ENCODE results near the gene YDJC. TPM values are rescaled to one million over a fixed set of nuclear protein-coding genes. Genes with fewer than 3 reads are reported as not detected.

Gene YDJC
- total and polyA plus RNA-seq, 2 of the 13 experiments (the other 11 are each of a cell fraction or from before 2014, with no cell fraction given): 15.3 to 32.0 TPM

DNA sequence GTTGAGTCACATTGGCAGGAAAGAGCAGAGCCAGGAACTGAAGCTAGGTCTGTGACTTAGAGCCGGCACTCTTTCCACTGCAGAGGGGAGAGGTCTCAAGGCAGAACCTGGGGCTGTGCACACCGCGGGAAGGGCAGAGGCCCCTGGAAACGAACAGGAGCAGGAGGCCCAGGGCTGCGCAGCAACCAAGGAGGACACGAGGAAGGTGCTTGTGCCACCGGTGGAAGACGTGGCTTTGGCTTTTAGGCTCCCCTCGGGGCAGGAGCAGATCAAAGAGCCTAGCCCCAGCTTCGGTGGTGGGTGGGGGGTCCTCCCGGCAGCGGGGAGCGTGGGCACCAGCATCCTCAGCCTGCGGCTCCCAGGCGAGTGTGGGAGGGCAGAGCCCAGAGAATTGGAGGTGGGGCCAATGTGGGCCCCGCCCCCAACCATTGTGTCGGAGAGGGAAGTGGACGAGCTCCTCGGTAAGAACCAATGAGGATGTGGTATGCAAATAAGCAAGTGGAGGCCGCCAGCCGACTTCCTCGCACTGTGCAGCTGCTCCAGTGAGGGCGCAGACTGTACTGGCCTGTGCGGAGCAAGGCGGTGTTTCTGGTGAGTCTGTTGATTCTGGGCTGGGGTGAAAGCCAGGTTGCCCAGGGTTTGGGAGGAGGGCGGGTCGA, 2.5 kb upstream of the YDJC start, which contains the start of gene CCDC116 (continued):
- TF ChIP-seq, protein P1, sequence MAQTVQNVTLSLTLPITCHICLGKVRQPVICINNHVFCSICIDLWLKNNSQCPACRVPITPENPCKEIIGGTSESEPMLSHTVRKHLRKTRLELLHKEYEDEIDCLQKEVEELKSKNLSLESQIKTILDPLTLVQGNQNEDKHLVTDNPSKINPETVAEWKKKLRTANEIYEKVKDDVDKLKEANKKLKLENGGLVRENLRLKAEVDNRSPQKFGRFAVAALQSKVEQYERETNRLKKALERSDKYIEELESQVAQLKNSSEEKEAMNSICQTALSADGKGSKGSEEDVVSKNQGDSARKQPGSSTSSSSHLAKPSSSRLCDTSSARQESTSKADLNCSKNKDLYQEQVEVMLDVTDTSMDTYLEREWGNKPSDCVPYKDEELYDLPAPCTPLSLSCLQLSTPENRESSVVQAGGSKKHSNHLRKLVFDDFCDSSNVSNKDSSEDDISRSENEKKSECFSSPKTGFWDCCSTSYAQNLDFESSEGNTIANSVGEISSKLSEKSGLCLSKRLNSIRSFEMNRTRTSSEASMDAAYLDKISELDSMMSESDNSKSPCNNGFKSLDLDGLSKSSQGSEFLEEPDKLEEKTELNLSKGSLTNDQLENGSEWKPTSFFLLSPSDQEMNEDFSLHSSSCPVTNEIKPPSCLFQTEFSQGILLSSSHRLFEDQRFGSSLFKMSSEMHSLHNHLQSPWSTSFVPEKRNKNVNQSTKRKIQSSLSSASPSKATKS (CRISPR knock-in tag; IDR thresholded peaks at IDR 0.05): no peak
- TF ChIP-seq RAD51 (IDR thresholded peaks at IDR 0.05; ENCODE audit: borderline replicate concordance) (no peak), HOXA5 (CRISPR knock-in tag; IDR thresholded peaks at IDR 0.05) (no peak), NPAS2 (CRISPR knock-in tag; IDR thresholded peaks at IDR 0.05; ENCODE audit: borderline replicate concordance) (no peak), ZBTB20 (CRISPR knock-in tag; IDR thresholded peaks at IDR 0.05; ENCODE audit: borderline replicate concordance, low read depth) (no peak), MXI1 (IDR thresholded peaks at IDR 0.05; ENCODE audit: borderline replicate concordance, low read depth, low read length) (no peak), ZNF563 (CRISPR knock-in tag; IDR thresholded peaks at IDR 0.05) (no peak), EED (CRISPR knock-in tag; IDR thresholded peaks at IDR 0.05) (no peak), MBD4 (IDR thresholded peaks at IDR 0.05; ENCODE audit: borderline replicate concordance, low read length) (no peak), CC2D1A (CRISPR knock-in tag; IDR thresholded peaks at IDR 0.05) (no peak), NR1H2 (CRISPR knock-in tag; IDR thresholded peaks at IDR 0.05; ENCODE audit: borderline replicate concordance, low read depth) (no peak), HOXA9 (CRISPR knock-in tag; IDR thresholded peaks at IDR 0.05; ENCODE audit: borderline replicate concordance) (no peak), MAFK (conservative IDR thresholded peaks at IDR 0.05 in 1 of 2, IDR thresholded peaks at IDR 0.05 in 1 of 2; ENCODE audit: low read length in 2 of 2) (no peak), SMARCE1 (IDR thresholded peaks at IDR 0.05; ENCODE audit: borderline replicate concordance) (no peak), ZMYM4 (CRISPR knock-in tag; IDR thresholded peaks at IDR 0.05) (no peak; the same call in 1 of the 2 replicates), TAF1 (CRISPR knock-in tag; IDR thresholded peaks at IDR 0.05) (peak; percentile 48; the same call in 1 of the 2 replicates)
- TF ChIP-seq, protein P2, sequence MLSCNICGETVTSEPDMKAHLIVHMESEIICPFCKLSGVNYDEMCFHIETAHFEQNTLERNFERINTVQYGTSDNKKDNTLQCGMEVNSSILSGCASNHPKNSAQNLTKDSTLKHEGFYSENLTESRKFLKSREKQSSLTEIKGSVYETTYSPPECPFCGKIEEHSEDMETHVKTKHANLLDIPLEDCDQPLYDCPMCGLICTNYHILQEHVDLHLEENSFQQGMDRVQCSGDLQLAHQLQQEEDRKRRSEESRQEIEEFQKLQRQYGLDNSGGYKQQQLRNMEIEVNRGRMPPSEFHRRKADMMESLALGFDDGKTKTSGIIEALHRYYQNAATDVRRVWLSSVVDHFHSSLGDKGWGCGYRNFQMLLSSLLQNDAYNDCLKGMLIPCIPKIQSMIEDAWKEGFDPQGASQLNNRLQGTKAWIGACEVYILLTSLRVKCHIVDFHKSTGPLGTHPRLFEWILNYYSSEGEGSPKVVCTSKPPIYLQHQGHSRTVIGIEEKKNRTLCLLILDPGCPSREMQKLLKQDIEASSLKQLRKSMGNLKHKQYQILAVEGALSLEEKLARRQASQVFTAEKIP (CRISPR knock-in tag; IDR thresholded peaks at IDR 0.05; ENCODE audit: borderline replicate concordance): no peak
- TF ChIP-seq, protein P3, sequence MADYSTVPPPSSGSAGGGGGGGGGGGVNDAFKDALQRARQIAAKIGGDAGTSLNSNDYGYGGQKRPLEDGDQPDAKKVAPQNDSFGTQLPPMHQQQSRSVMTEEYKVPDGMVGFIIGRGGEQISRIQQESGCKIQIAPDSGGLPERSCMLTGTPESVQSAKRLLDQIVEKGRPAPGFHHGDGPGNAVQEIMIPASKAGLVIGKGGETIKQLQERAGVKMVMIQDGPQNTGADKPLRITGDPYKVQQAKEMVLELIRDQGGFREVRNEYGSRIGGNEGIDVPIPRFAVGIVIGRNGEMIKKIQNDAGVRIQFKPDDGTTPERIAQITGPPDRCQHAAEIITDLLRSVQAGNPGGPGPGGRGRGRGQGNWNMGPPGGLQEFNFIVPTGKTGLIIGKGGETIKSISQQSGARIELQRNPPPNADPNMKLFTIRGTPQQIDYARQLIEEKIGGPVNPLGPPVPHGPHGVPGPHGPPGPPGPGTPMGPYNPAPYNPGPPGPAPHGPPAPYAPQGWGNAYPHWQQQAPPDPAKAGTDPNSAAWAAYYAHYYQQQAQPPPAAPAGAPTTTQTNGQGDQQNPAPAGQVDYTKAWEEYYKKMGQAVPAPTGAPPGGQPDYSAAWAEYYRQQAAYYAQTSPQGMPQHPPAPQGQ (CRISPR knock-in tag; IDR thresholded peaks at IDR 0.05; ENCODE audit: borderline replicate concordance): no peak
- TF ChIP-seq, protein P4, sequence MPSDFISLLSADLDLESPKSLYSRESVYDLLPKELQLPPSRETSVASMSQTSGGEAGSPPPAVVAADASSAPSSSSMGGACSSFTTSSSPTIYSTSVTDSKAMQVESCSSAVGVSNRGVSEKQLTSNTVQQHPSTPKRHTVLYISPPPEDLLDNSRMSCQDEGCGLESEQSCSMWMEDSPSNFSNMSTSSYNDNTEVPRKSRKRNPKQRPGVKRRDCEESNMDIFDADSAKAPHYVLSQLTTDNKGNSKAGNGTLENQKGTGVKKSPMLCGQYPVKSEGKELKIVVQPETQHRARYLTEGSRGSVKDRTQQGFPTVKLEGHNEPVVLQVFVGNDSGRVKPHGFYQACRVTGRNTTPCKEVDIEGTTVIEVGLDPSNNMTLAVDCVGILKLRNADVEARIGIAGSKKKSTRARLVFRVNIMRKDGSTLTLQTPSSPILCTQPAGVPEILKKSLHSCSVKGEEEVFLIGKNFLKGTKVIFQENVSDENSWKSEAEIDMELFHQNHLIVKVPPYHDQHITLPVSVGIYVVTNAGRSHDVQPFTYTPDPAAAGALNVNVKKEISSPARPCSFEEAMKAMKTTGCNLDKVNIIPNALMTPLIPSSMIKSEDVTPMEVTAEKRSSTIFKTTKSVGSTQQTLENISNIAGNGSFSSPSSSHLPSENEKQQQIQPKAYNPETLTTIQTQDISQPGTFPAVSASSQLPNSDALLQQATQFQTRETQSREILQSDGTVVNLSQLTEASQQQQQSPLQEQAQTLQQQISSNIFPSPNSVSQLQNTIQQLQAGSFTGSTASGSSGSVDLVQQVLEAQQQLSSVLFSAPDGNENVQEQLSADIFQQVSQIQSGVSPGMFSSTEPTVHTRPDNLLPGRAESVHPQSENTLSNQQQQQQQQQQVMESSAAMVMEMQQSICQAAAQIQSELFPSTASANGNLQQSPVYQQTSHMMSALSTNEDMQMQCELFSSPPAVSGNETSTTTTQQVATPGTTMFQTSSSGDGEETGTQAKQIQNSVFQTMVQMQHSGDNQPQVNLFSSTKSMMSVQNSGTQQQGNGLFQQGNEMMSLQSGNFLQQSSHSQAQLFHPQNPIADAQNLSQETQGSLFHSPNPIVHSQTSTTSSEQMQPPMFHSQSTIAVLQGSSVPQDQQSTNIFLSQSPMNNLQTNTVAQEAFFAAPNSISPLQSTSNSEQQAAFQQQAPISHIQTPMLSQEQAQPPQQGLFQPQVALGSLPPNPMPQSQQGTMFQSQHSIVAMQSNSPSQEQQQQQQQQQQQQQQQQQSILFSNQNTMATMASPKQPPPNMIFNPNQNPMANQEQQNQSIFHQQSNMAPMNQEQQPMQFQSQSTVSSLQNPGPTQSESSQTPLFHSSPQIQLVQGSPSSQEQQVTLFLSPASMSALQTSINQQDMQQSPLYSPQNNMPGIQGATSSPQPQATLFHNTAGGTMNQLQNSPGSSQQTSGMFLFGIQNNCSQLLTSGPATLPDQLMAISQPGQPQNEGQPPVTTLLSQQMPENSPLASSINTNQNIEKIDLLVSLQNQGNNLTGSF (CRISPR knock-in tag; IDR thresholded peaks at IDR 0.05): no peak
